ENCODE measurements around the gene IQGAP2. TPM values are rescaled to one million over a fixed set of nuclear protein-coding genes. Genes with fewer than 3 reads are reported as not detected.

Gene IQGAP2
- total RNA-seq, 1 experiment from 2014 or later: 13.4 TPM

DNA sequence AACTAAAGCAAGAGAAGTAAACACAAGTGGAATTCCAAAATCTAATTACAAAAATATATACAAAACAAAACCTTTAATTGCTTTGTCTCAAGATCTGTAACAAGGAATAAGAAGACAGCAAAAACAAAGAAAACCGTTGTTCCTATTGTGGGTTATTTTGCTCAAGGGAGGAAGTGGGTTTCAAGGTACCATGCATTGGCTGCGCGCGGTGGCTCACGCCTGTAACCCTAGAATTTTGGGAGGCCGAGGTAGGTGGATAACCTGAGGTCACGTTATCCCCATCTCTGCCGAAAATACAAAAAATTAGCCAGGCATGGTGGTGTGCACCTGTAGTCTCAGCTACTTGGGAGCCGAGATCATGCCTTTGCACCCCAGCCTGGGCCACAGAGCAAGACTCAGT, 12.1 kb upstream of the IQGAP2 start:
- Mint-ChIP-seq H3K4me1 (ENCODE audit: low read depth, unreplicated experiment) (peaks cover 30% of the 10 kb centered on the region), H3K9me3 (ENCODE audit: low read depth, unreplicated experiment) (no peaks in the 10 kb centered on the region), H3K27ac (ENCODE audit: unreplicated experiment) (no peak overlapping the region), H3K36me3 (ENCODE audit: insufficient read depth, unreplicated experiment) (no peaks in the 10 kb centered on the region), H3K27me3 (ENCODE audit: unreplicated experiment) (no peaks in the 10 kb centered on the region), H3K4me3 (ENCODE audit: low read depth, unreplicated experiment) (no peak overlapping the region)
- BruUV-seq (replicated peaks): no TSS peak
- intact Hi-C loops (cut with micrococcal nuclease; ENCODE audit: unreplicated experiment): no loop called here
- no peak for DNase-seq
- TF ChIP-seq, protein P1, sequence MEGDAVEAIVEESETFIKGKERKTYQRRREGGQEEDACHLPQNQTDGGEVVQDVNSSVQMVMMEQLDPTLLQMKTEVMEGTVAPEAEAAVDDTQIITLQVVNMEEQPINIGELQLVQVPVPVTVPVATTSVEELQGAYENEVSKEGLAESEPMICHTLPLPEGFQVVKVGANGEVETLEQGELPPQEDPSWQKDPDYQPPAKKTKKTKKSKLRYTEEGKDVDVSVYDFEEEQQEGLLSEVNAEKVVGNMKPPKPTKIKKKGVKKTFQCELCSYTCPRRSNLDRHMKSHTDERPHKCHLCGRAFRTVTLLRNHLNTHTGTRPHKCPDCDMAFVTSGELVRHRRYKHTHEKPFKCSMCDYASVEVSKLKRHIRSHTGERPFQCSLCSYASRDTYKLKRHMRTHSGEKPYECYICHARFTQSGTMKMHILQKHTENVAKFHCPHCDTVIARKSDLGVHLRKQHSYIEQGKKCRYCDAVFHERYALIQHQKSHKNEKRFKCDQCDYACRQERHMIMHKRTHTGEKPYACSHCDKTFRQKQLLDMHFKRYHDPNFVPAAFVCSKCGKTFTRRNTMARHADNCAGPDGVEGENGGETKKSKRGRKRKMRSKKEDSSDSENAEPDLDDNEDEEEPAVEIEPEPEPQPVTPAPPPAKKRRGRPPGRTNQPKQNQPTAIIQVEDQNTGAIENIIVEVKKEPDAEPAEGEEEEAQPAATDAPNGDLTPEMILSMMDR (IDR thresholded peaks at IDR 0.05; ENCODE audit: unreplicated experiment): no peak
- CTCF ChIA-PET: no interaction called here

DNA sequence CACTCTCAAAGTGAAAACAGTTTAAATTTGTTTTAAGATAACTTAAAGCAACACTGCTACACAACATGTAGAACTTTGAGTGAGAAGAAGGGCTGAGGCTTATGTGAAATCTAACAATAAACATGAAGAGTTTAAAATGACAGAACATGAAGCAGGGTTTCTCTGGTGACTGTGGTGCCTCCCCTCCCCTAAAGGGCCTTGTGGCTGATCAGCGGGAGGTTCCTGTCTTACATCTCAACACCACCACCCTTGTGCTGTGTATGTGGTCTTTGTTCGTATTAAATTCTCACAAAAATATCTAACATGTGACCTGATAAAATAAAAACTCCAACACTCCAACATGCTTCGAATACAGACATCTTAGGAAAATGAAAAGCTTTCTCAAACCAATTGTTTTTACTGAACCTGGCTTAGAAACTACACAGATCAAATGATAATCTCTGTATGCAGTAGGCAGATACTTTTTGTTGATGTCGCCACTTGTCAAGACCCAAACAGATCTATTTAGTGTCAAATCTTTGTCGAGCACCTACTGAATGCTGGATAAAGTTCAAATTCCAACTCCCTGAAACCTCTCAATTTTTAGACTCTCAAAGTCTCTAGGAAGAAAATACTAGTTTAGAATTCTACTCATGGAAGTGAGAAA, 9.9 kb upstream of the IQGAP2 start:
- DNase-seq: no peak
- Mint-ChIP-seq H3K36me3 (ENCODE audit: insufficient read depth, unreplicated experiment) (no peaks in the 10 kb centered on the region), H3K9me3 (ENCODE audit: low read depth, unreplicated experiment) (no peaks in the 10 kb centered on the region), H3K4me1 (ENCODE audit: low read depth, unreplicated experiment) (peaks cover 21% of the 10 kb centered on the region), H3K27me3 (ENCODE audit: unreplicated experiment) (no peaks in the 10 kb centered on the region), H3K4me3 (ENCODE audit: low read depth, unreplicated experiment) (no peak overlapping the region), H3K27ac (ENCODE audit: unreplicated experiment) (no peak overlapping the region)
- TF ChIP-seq, protein P1 (IDR thresholded peaks at IDR 0.05; ENCODE audit: unreplicated experiment): no peak
- intact Hi-C loops (cut with micrococcal nuclease; ENCODE audit: unreplicated experiment): no loop called here
- BruUV-seq (replicated peaks): no TSS peak
- CTCF ChIA-PET: no interaction called here

DNA sequence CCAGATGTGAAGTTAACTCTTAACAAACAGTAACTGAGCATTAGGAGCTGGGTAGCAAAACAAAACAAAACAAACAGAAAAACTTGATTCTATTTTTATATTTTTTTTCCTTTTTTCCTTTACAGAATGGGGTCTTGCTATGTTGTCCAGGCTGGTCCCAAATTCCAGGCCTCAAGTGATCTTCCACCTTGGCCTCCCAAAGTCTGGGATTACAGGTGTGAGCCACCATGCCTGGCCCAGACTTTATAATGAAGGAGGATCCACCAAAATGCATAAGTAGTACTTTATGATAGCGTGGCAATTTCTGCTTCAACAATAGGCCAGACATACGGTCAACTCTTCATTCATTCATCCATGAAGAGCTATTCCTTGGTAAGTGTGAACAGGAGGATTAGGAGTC, 5.9 kb upstream of the IQGAP2 start:
- H3K27ac Mint-ChIP-seq (ENCODE audit: unreplicated experiment): no peak overlapping the region
- no peak for DNase-seq
- no peaks in the 10 kb centered on the region for H3K9me3 Mint-ChIP-seq (ENCODE audit: low read depth, unreplicated experiment)
- H3K4me3 Mint-ChIP-seq (ENCODE audit: low read depth, unreplicated experiment): no peak overlapping the region
- CTCF ChIA-PET: interaction anchor here (0.8 kb wide), 1 partner anchor 9 kb away, joined by 3 read pairs; no protein-coding TSS in a partner anchor
- BruUV-seq (replicated peaks): no TSS peak
- TF ChIP-seq, protein P1 (IDR thresholded peaks at IDR 0.05; ENCODE audit: unreplicated experiment): no peak
- intact Hi-C loops (cut with micrococcal nuclease; ENCODE audit: unreplicated experiment): no loop called here
- H3K27me3 Mint-ChIP-seq (ENCODE audit: unreplicated experiment): peaks cover 20% of the 10 kb centered on the region
- peaks cover 2% of the 10 kb centered on the region for H3K36me3 Mint-ChIP-seq (ENCODE audit: insufficient read depth, unreplicated experiment)
- peaks cover 5% of the 10 kb centered on the region for H3K4me1 Mint-ChIP-seq (ENCODE audit: low read depth, unreplicated experiment)

DNA sequence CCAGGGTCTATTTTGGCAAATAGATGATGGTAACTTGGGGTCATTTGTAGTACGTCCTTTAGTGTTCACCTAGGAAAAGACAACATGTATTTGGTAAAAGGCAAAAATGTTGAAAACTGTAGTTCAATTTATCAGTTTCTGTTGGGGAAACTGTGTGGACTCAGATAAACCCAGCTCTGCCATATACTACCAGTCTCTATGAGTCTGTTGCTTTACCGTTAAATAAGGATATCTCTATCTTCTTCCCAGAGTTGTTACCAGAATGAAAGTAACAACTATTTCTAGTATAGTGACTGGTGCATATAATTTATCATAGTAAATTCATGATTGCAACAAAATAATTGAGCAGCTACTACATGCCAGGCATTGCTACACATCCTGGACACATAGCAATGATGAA, 3.8 kb upstream of the IQGAP2 start:
- H3K9me3 Mint-ChIP-seq (ENCODE audit: low read depth, unreplicated experiment): no peaks in the 10 kb centered on the region
- H3K27ac Mint-ChIP-seq (ENCODE audit: unreplicated experiment): no peak overlapping the region

More for the DNA sequence above, 3.8 kb upstream of the IQGAP2 start:
- no TSS peak for BruUV-seq (replicated peaks)
- Mint-ChIP-seq H3K4me3 (ENCODE audit: low read depth, unreplicated experiment) (no peak overlapping the region), H3K4me1 (ENCODE audit: low read depth, unreplicated experiment) (peaks cover 10% of the 10 kb centered on the region), H3K27me3 (ENCODE audit: unreplicated experiment) (peaks cover 36% of the 10 kb centered on the region), H3K36me3 (ENCODE audit: insufficient read depth, unreplicated experiment) (peaks cover 23% of the 10 kb centered on the region)
- TF ChIP-seq, protein P1 (IDR thresholded peaks at IDR 0.05; ENCODE audit: unreplicated experiment): no peak
- intact Hi-C loops (cut with micrococcal nuclease; ENCODE audit: unreplicated experiment): no loop called here
- CTCF ChIA-PET: no interaction called here
- no peak for DNase-seq

Measured in Calu3 (cell line).